DMS79 treated with DMSO at 0.1 percent for 48 hours (cell line): Measurements from ENCODE around the gene YARS1.

ENCODE experiments used
- DNase-seq: peaks from one replicate; lab custom pipeline; 2025; lab: John Stamatoyannopoulos, UW

YARS1 gene

GRCh38 chr1:32780628-32781234 lies 36.4 kb downstream of the YARS1 start:
- no peak for DNase-seq

DNA sequence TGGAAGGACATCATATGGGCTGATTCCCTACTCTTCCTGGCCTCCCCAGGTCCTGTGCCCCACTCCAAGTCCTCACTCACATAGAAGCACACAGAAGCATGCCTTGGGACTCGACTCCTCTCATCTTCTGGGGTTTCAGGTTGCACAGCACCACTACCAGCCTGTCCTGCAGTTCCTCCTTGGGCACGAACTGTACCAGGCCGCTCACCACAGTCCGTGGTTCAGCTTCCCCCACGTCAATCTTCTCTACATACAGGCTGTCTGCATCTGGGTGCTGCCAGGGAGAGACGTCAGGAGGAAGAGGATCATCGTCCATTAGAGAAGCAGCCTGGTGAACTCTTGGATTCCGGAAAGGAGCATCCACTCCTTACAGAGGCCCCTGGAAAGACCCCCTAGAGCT lies 37.2 kb downstream of the YARS1 start:
- DNase-seq = no peak

DNA sequence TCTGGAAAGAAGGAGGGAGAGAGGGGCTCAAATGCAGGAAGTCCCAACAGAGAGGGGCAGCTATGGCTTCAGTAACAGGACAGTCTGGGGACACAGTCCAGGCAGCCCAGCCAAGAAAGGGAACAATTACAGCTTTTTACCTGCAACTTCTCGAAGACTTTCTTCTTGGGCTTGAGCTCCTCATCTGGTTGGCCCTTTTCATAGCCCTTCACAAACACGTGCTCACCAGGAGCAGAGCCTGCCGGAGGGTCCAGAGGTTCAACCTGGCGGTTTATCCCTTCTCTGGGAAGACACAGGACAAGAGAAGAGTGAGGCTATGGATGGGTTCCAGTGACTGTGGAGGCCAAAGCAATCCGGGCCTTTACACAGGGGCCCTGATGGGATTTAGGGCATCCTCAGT lies 37.9 kb downstream of the YARS1 start:
- no peak for DNase-seq

- DNase-seq = no peak
These were observed 41.4 kb downstream of the YARS1 start for GRCh38 chr1:32775640-32776337.

DNA sequence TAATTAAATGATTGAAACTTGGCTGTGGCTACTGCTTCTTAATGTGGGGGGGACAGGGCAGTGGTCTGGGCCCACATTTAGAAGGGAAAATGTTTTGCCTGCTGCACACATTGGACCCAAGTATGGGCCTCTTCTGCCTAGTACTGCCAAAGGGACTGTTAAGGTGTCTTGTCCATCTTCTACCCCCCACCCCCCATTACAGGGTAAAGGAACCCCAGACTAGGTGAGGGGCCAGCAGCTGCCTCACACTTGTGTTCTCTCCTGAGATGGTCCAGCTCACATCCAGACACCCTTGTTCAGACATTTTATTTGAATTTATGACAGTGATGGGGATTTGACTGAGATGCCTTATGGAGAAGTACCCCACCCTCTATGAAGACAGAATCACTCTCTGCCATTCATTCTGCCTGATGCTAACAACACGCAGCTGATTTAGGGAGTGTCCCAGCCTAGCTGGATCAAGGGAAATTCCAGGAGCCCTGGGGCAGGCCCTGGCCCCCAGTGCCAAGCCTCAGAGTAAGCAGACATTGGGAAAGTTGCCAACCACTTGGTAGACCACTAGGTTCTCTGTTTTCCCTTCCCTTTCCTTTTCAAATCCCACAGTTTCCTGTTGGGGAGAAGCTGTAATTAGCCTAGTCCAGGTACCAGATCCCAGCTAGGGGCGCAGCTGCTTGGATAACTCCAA lies 42.1 kb downstream of the YARS1 start:
- DNase-seq = peak; percentile 52

GRCh38 chr1:32774464-32774808 lies 42.7 kb downstream of the YARS1 start:
- DNase-seq = no peak

GRCh38 chr1:32773764-32774463 lies 43.2 kb downstream of the YARS1 start:
- no peak for DNase-seq

- peak; percentile 39 for DNase-seq
These were observed 44.0 kb downstream of the YARS1 start for GRCh38 chr1:32773018-32773763.

GRCh38 chr1:32772281-32773017 lies 44.7 kb downstream of the YARS1 start:
- no peak for DNase-seq

DNA sequence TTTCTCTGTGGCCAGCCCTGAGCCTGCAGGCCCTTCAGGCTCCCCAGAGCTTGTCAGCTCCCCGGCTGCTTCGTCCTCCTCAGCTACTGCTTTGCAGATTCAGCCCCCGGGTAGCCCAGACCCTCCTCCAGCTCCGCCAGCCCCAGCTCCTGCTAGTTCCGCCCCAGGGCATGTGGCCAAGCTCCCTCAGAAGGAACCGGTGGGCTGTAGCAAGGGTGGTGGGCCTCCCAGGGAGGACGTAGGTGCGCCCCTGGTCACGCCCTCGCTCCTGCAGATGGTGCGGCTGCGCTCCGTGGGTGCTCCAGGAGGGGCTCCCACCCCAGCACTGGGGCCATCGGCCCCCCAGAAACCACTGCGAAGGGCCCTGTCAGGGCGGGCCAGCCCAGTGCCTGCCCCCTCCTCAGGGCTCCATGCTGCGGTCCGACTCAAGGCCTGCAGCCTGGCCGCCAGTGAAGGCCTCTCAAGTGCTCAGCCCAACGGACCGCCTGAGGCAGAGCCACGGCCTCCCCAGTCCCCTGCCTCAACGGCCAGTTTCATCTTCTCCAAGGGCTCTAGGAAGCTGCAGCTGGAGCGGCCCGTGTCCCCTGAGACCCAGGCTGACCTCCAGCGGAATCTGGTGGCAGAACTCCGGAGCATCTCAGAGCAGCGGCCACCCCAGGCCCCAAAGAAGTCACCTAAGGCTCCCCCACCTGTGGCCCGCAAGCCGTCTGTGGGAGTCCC lies 45.4 kb downstream of the YARS1 start:
- no peak for DNase-seq

GRCh38 chr1:32770741-32771548 lies 46.2 kb downstream of the YARS1 start:
- no peak for DNase-seq

GRCh38 chr1:32770221-32770731 lies 46.9 kb downstream of the YARS1 start:
- no peak for DNase-seq

DNA sequence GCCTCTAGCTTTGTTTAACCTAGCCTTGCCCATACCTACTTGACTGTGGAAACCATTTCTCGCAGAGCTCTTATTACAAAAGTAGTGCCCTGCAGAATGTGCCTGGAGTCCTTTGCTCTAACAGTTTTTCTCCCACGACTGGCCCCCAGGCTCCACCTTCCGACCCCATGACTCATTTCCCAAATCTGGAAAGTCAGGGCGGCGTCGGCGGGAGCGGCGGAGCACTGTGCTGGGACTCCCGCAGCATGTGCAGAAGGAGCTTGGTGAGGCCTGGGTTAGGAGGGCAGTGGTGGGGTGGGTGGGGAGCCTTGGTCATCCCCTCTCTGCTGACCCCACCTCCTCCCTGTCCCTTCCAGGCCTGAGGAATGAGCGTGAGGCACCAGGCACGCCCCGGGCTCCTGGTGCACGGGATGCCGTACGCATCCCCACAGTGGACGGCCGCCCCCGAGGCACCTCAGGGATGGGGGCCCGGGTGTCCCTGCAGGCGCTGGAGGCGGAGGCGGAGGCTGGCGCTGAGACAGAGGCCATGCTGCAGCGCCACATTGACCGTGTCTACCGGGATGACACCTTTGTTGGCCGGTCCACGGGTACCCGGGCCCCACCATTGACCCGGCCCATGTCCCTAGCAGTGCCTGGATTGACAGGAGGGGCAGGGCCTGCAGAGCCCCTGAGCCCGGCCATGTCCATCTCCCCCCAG lies 47.5 kb downstream of the YARS1 start:
- no peak for DNase-seq

DNA sequence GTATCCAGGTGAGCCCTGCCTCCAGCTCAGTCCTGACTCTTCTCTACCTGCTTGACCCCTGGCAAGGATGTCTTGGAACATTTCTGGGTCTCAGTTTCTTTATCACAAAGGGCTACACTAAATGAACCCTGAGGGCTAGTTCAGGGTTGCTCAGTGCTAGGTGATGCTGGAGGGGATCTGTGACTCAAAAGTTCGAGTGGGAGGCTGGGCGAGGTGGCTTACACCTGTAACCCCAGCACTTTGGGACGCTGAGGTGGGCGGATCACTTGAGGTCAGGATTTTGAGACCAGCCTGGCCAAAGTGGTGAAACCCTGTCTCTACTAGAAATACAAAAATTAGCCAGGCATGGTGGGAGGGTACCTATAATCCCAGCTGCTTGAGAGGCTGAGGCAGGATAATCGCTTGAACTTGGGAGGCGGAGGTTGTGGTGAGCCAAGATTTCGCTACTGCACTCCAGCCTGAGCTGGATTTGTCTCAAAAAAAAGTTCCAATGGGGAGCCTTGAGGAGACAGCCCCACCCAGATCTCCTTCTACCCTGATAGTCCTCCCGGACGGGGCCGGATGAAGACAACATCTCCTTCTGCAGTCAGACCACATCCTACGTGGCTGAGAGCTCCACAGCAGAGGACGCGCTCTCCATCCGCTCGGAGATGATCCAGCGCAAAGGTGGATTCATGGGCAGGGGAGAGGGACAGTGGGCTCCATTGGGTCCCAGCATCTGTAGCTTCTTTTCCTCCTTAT lies 48.9 kb downstream of the YARS1 start:
- DNase-seq = no peak

DNA sequence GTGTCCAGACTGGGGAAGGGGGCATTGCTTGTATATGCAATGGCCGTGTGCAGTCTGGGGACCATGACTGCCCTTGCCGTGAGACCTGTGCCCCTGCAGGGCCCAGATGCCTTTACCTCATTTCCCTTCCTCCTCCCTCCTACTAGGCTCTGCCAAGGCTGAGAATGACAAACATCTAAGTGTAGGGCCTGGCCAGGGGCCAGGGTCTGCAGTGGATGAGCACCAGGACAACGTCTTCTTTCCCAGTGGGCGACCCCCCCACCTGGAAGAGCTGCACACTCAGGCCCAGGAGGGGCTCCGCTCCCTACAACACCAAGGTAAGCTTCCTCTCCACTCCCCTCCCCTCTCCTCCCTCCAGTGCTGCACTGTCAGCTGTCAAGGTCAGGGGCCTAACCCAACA lies 49.5 kb downstream of the YARS1 start:
- DNase-seq = no peak

DNA sequence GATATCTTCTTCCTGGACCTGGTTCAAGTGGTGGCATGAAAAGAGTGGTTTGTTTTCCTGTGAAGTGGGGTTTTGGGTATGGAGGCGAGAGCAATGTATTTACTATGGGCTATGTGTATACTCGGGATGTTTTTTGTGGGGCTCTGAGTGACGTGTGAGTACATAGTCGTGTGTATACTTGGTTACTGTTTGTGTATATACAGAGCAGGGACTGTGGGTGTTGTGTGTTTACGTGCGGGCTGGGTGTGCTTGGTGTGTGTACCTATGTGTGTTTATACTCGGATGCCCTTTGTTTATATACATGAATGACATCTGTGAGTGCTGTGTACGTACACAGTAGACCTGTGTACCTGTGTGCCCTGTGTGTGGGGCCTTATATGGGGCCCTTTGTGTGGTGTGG lies 50.0 kb downstream of the YARS1 start:
- DNase-seq = no peak

- DNase-seq = no peak
These were observed 50.7 kb downstream of the YARS1 start for GRCh38 chr1:32766328-32766972.
